Subcutaneous abdominal adipose tissue (tissue), 5 donors: Measurements from ENCODE around the gene ZNF236.

Source experiments
- H3K27ac ChIP-seq: one replicate; pipeline ENCODE4 v1.7.0; 2013; ENCODE audit warnings: low read depth, mild to moderate bottlenecking, inconsistent platforms, low read length, moderate library complexity
- H3K27me3 ChIP-seq, 5 donors: one replicate each; pipeline ENCODE4 v1.7.0; 2013; ENCODE audit warnings: low read length in 5 of 5, inconsistent platforms in 1 of 5; ENCODE audit not compliant: control insufficient read depth in 5 of 5, insufficient read depth in 4 of 5
- H3K36me3 ChIP-seq, 5 donors: one replicate each; pipeline ENCODE4 v1.7.0; 2013; ENCODE audit warnings: low read length in 5 of 5; ENCODE audit not compliant: control insufficient read depth in 5 of 5, insufficient read depth in 5 of 5
- H3K4me1 ChIP-seq, 5 donors: one replicate each; pipeline ENCODE4 v1.7.0; 2013; ENCODE audit warnings: low read length in 5 of 5, mild to moderate bottlenecking in 3 of 5, moderate library complexity in 1 of 5; ENCODE audit not compliant: control insufficient read depth in 5 of 5, insufficient read depth in 5 of 5
- H3K4me3 ChIP-seq, 5 donors: one replicate each; pipeline ENCODE4 v1.7.0; 2013; ENCODE audit warnings: low read length in 5 of 5, low read depth in 1 of 5
- H3K9ac ChIP-seq, 5 donors: one replicate each; pipeline ENCODE4 v1.7.0; 2013; ENCODE audit warnings: low read length in 5 of 5, mild to moderate bottlenecking in 4 of 5, moderate library complexity in 3 of 5
- H3K9me3 ChIP-seq, 5 donors: one replicate each; pipeline ENCODE4 v1.7.0; 2013; ENCODE audit warnings: low read length in 5 of 5; ENCODE audit not compliant: control insufficient read depth in 5 of 5
- donor health status: healthy.
- donor health status: healthy.
- donor health status: healthy.
- donor health status: healthy.
- donor health status: healthy.

The ZNF236 gene

DNA sequence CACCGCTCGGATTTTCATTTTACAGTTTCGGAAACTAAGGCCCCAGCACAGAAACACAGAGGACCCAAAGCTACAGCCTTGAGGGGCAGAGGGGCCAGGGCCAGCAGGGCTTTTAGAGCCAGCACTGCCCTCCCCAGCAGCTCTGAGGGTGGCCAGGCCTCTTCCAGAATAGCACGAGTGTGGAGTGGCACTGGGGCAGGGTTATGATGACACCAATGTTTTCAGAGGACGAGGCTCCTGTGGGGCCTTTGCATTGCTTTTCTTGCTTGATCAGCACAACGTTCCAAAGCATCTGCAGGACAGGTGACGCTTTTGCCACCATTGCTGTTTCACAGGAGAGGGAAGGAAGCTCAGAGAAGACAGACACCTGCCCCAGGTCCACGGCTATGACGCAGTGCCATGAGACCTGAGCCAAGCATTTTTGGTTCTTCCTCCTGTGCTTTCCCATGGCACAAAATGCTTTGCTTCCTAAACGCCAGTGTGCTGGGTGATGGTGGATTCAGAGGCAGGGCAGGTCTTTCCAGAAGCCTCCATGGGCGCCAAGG is 183.4 kb downstream of the ZNF236 start:
- H3K4me1 ChIP-seq, result peaks cover 0 to 26% (median 11%) of the 10 kb centered on the region in 5 donors
- H3K36me3 ChIP-seq, result peaks cover 0 to 12% (median 5%) of the 10 kb centered on the region in 5 donors
- no peak overlapping the region for H3K27ac ChIP-seq
- no peaks in the 10 kb centered on the region for H3K9me3 ChIP-seq
- H3K9ac ChIP-seq, result no peak overlapping the region
- no peak overlapping the region for H3K4me3 ChIP-seq
- peaks cover 0 to 9% (median 0%) of the 10 kb centered on the region in 5 donors for H3K27me3 ChIP-seq

DNA sequence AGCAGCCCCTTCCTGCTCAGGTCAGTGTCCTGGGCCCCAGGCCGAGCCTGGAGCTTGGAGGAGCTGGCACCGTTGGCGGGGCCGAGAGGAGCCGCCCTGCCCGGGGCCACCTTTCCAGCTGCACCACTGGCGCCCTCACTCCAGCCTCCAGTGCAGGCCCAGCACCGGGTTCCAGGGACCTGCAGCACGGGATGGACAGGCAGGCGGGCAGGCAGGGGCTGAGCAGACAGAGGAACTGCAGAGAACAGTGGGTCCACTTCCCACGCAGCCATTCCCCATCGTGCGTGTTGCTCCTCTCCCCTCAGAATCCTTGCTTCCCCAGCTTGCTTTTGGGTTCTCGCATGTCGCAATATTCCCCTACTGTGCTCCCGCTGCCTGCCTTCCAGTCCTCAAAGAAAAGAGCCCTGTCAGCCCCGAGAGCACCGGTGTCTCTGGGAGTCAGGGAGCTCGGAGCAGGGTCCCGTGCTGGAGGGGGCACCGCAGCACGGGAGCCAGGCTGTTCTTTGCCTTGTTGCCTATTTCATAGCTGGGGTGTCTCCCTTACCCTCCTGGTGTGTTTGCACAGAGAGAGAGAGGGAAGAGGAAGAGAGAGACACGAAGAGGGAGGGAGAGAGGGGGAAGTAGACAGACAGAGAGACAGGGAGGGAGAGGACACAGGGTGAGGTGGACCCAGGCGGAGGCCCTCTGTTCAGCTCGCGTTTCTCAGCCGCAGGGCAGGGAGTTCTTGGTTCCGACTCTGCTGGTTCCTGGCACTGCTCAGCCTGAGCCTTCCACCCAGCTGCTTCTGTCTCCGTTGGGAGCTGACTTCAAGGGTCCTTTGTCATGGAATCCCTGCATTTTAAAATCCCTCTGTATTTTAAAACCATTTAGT is 184.2 kb downstream of the ZNF236 start:
- Histone ChIP-seq H3K36me3 (peaks cover 0 to 17% (median 5%) of the 10 kb centered on the region in 5 donors), H3K9me3 (no peaks in the 10 kb centered on the region), H3K4me1 (peaks cover 0 to 26% (median 11%) of the 10 kb centered on the region in 5 donors), H3K9ac (peak overlapping the region in 1 of 5 donors; percentile 21), H3K27me3 (peaks cover 0 to 9% (median 0%) of the 10 kb centered on the region in 5 donors), H3K4me3 (no peak overlapping the region), H3K27ac (no peak overlapping the region)

DNA sequence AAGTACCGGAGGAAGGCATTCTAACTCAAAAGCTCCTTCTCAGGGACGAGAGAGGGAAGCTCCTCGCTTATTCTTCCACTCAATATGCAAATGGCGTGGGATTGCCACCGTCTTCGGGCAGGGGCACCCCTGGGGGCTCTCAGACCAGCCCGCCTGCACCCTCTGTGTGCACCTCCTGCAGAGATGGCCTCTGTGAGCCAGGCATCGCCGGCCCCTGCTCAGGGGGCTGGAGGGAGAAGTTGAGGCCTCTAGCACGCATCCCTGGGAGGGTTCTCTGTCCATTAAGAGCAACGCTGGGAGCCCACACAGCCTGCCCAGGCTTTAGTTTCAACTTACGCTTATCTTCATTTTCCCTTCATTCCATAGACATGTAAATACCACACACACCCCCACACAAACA is 184.9 kb downstream of the ZNF236 start:
- Histone ChIP-seq H3K27me3 (peaks cover 0 to 9% (median 0%) of the 10 kb centered on the region in 5 donors), H3K36me3 (peaks cover 0 to 17% (median 6%) of the 10 kb centered on the region in 5 donors), H3K9ac (no peak overlapping the region), H3K27ac (no peak overlapping the region), H3K4me3 (no peak overlapping the region), H3K9me3 (no peaks in the 10 kb centered on the region), H3K4me1 (peaks cover 0 to 26% (median 11%) of the 10 kb centered on the region in 5 donors)

DNA sequence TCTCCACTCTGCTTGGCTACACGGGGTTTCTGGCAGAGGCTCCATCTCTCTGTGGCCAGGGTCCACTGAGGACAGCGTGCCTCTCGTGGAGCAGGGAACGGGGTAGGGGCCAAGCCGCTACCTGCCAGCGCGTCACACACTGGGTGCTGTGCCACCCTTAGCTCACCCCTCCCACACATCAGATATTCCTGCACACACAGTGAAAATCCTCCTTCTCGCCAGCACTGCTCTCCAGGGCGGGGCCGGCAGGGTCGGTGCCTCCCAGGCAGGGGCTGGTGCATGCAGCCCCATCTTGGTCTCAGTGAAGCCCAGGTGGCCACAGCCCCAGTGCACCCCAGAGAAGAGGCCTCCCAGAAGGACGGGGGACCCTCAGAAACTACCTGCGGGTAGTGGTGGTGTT is 185.6 kb downstream of the ZNF236 start:
- Histone ChIP-seq H3K4me3 (no peak overlapping the region), H3K27ac (no peak overlapping the region), H3K4me1 (peaks cover 0 to 26% (median 11%) of the 10 kb centered on the region in 5 donors), H3K9ac (no peak overlapping the region), H3K27me3 (peaks cover 0 to 9% (median 0%) of the 10 kb centered on the region in 5 donors), H3K9me3 (no peaks in the 10 kb centered on the region), H3K36me3 (peaks cover 0 to 17% (median 6%) of the 10 kb centered on the region in 5 donors)

DNA sequence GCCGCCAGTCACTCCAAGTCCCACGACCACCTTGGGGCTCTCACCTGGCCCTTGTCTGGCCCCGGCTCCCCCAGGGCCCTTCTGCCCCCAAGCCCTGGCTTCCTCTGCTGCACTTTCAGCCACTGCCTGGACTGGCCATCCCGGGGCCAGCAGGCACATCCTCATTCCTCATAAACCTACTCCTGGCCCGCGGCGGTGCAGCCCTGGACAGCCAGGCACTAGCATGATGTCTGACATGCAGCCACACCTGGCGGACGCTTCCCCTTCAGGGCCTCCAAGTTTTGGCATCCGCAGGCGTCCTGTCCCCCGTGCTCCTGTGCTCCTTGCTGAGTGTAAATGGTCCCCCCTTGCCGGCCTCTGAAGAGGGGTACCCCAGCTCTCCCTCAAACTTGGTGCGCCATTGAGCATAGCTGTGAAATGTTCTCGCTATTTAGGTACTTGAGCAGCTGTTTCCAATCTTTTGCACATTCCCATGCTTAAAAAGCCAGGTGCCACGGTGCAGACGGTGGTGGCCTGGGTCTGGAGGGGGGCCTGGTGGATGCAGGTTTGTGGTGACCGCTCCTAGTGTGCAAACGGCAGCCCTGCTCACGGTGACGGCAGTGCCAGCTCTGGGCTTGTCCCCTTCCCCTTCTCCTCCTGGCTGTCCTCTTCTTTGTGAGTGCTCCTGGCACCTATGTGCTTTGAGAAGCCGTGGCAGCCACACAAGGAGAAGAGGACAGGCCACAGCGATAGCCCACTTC is 186.4 kb downstream of the ZNF236 start:
- no peak overlapping the region for H3K4me3 ChIP-seq
- H3K27me3 ChIP-seq, result peaks cover 0 to 9% (median 0%) of the 10 kb centered on the region in 5 donors
- no peak overlapping the region for H3K9ac ChIP-seq
- peaks cover 0 to 17% (median 6%) of the 10 kb centered on the region in 5 donors for H3K36me3 ChIP-seq
- H3K27ac ChIP-seq, result no peak overlapping the region
- H3K4me1 ChIP-seq, result peaks cover 1 to 34% (median 11%) of the 10 kb centered on the region in 5 donors
- H3K9me3 ChIP-seq, result no peaks in the 10 kb centered on the region

DNA sequence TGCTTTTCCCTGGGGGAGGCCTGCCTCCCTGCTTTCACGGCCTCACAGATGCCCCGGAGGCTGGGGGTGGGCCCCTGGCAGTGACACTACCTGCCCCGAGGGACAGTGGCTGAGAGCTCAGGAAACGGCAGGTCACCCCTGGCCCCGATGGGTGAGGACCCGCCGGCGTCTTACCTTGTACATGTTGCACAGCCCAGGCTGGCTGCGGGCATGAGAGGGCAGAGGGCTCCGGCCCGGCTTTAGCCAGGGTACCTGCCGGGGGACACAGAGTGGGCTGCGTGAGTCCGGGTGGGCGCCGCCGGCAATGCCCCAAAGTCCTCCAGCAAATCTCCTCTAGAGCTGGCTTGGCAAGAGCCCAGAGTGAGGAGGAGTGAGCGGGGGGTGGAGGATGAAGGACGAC is 187.3 kb downstream of the ZNF236 start:
- Histone ChIP-seq H3K9ac (no peak overlapping the region), H3K27me3 (peaks cover 0 to 9% (median 0%) of the 10 kb centered on the region in 5 donors), H3K4me3 (no peak overlapping the region), H3K9me3 (no peaks in the 10 kb centered on the region), H3K4me1 (peaks cover 3 to 42% (median 18%) of the 10 kb centered on the region in 5 donors), H3K36me3 (peaks cover 0 to 17% (median 6%) of the 10 kb centered on the region in 5 donors), H3K27ac (no peak overlapping the region)

DNA sequence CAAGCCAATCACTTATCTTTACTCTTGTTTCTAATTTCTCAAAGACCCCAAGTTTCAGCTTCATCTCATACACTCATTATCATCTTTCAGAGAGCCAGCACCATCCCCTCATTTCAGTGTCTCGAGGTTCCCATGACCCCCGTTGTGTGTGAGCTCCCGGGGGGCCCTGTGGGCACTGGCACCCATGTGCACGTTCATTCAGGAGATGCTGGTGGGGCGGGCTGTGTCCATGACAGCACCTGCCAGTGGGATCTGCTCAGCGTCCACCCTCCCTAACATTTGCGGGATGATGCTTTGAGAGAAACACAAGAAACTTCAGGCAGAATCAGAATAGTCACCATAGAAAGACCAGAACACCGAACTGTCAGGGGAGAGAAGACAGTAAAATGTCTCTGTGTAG is 189.8 kb downstream of the ZNF236 start:
- H3K4me1 ChIP-seq, result peaks cover 3 to 20% (median 14%) of the 10 kb centered on the region in 5 donors
- H3K27me3 ChIP-seq, result peaks cover 0 to 8% (median 0%) of the 10 kb centered on the region in 5 donors
- H3K36me3 ChIP-seq, result peaks cover 0 to 27% (median 15%) of the 10 kb centered on the region in 5 donors
- H3K9ac ChIP-seq, result no peak overlapping the region
- H3K27ac ChIP-seq, result no peak overlapping the region
- no peaks in the 10 kb centered on the region for H3K9me3 ChIP-seq
- H3K4me3 ChIP-seq, result no peak overlapping the region

DNA sequence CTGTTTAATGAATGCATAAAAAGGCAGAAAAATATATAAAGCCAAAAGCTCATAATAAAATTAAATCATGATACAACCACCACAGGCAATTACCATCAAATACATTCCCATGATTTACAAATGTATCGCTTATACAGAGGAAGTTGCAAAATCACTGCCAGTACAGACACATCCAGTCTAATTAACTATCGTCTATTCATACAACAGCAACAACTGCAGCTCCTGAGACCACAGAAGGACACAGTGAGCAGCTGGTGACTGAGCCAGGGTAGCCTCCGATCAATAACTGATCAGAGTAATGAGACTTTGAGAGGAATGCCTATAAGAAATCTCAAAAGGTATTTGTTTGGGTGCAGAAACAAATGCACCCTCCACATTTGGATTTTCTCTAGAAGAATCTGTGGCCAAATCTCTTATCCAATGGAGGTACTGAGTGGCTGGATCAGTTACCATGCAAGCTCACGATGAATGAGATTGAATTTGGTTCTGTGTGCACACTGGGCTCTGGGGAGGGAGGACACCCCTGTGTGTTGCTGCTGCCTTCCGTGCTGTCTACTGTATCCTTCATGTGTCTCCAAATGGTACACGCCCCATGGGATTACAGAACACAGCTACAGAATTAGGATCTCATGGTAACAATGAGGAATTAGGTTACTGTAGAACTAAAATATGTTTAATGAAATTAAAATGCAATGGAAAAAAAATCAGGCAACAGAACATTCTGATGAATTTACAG is 190.6 kb downstream of the ZNF236 start:
- no peaks in the 10 kb centered on the region for H3K9me3 ChIP-seq
- peaks cover 0 to 3% (median 0%) of the 10 kb centered on the region in 5 donors for H3K27me3 ChIP-seq
- H3K4me3 ChIP-seq, result no peak overlapping the region
- H3K4me1 ChIP-seq, result peaks cover 3 to 16% (median 14%) of the 10 kb centered on the region in 5 donors
- H3K27ac ChIP-seq, result no peak overlapping the region
- peaks cover 0 to 28% (median 15%) of the 10 kb centered on the region in 5 donors for H3K36me3 ChIP-seq
- H3K9ac ChIP-seq, result no peak overlapping the region

DNA sequence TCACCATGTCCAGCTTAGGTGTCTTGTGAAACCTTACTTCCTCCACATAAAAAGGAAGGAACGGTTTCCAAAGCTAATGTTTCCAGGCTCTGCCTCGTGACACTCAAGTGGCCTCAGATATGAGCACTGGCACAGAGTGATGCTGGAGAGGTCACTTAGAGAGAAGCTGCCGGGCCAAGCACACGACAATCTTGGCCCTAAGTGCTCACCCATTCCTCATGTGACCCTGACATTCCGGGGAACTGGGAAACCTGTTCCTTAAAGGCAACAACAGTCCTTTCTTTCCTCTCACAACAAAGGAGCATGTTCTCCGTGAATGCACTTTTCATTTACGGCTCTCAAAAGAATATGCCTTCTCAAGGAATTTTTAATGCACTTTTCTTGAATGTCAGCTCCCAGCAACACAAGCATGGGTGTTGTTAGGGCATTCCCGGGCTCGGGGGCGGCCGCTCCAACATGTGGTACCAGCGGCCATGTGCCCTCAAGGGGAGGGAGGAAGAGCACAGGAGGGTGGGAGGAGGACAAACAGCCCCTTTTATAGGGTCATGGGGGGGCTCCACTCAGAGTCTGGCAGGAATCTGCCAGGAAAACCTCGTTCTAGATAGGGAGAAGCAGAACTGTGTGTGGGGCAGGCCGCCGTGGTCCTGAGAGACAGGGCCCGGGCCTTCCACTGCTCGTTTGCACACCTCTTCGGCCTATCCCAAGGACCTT is 191.6 kb downstream of the ZNF236 start:
- no peak overlapping the region for H3K27ac ChIP-seq
- H3K36me3 ChIP-seq, result peaks cover 0 to 26% (median 12%) of the 10 kb centered on the region in 5 donors
- peak overlapping the region in 1 of 5 donors; percentile 19 for H3K4me3 ChIP-seq
- no peaks in the 10 kb centered on the region for H3K9me3 ChIP-seq
- H3K4me1 ChIP-seq, result peaks cover 3 to 16% (median 14%) of the 10 kb centered on the region in 5 donors
- no peaks in the 10 kb centered on the region for H3K27me3 ChIP-seq
- peak overlapping the region in 1 of 5 donors; percentile 27 for H3K9ac ChIP-seq
